Gastroesophageal sphincter (tissue), 3 donors: Measurements from ENCODE around the gene MYH7.

ENCODE experiments used
- POLR2A ChIP-seq, 2 donors: fragments of 450-650 bp; IDR thresholded peaks; one replicate each; pipeline ENCODE4 v1.6.1; 2017; ENCODE audit warnings: antibody characterized with exemption in 2 of 2, mild to moderate bottlenecking in 2 of 2, moderate library complexity in 1 of 2
- TF ChIP-seq, protein P1 (sequence below), 4 experiments: fragments of 200-600 bp in 2 of 4; fragments of 450-650 bp in 2 of 4; sonication (generic) in 1 of 4; IDR thresholded peaks; one replicate each; pipeline ENCODE4 v1.5.1; 2017 to 2019; ENCODE audit warnings: antibody characterized with exemption in 4 of 4, mild to moderate bottlenecking in 2 of 4, moderate library complexity in 2 of 4

DNA sequence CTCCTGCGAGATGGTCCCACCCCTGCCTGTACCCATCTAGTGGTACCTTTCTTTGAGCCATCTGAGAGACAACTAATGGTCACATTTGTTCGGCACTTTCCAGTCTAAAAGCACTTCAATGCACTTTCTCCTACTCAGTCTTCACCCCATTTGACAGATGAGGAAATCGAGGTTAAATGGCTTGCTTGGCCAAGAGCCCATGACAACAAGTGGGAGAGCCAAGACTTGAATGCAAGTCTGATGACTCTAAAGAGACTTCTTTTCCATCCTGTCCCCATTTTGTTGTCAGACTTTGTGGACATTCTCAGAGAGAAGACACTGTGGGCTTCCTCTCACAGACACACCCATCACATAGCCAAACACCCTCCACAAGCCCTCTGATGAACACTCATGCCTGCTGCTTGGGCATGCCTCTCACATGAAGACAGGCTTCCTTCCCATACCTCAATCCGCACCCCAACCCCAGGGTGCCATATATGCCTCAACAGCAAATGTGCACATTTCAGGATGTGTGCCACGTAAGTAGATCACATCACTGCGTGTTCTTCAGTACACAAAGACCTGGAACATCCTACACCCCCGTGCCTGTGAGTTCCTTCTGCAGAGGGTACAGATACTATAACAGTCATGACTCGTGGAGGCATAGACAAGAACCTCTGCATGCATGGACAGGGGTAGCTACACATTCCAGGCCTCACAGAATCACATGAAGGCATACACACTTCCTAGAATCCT is 805 bp downstream of the MYH7 start:
- TF ChIP-seq, protein P1, sequence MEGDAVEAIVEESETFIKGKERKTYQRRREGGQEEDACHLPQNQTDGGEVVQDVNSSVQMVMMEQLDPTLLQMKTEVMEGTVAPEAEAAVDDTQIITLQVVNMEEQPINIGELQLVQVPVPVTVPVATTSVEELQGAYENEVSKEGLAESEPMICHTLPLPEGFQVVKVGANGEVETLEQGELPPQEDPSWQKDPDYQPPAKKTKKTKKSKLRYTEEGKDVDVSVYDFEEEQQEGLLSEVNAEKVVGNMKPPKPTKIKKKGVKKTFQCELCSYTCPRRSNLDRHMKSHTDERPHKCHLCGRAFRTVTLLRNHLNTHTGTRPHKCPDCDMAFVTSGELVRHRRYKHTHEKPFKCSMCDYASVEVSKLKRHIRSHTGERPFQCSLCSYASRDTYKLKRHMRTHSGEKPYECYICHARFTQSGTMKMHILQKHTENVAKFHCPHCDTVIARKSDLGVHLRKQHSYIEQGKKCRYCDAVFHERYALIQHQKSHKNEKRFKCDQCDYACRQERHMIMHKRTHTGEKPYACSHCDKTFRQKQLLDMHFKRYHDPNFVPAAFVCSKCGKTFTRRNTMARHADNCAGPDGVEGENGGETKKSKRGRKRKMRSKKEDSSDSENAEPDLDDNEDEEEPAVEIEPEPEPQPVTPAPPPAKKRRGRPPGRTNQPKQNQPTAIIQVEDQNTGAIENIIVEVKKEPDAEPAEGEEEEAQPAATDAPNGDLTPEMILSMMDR (IDR thresholded peaks at IDR 0.05): no peak
- TF ChIP-seq POLR2A (IDR thresholded peaks at IDR 0.05): no peak
